HL-60 (cell line): ENCODE results near the gene OSBPL10.

Experiments
- DNase-seq, 2 experiments: peaks; one replicate each; pipeline ENCODE4 v3.0.0-alpha.2; 2010 to 2020; ENCODE audit warnings: low read depth in 1 of 2, low spot score in 1 of 2
- H3K27ac ChIP-seq: fragments of 250-450 bp; sonication (Bioruptor Pico); replicated peaks from 2 replicates; pipeline ENCODE4 v1.5.1; 2020; ENCODE audit warnings: mild to moderate bottlenecking, moderate library complexity
- H3K27me3 ChIP-seq: fragments of 250-450 bp; sonication (Bioruptor Pico); 2 replicates; pipeline ENCODE4 v1.5.1; 2021; ENCODE audit warnings: mild to moderate bottlenecking, moderate library complexity; ENCODE audit not compliant: insufficient read depth, poor library complexity, severe bottlenecking
- H3K4me3 ChIP-seq: replicated peaks from 2 replicates; pipeline ENCODE4 v1.5.1; 2011; ENCODE audit warnings: mild to moderate bottlenecking, control low read depth, low read length; ENCODE audit not compliant: insufficient read depth
- GABPA ChIP-seq: IDR thresholded peaks from 2 replicates; pipeline ENCODE4 v1.6.1; 2012; ENCODE audit warnings: low read depth
- POLR2AphosphoS5 ChIP-seq: IDR thresholded peaks from 2 replicates; pipeline ENCODE4 v1.6.1; 2012; ENCODE audit warnings: low read depth
- SPI1 ChIP-seq: IDR thresholded peaks from 2 replicates; pipeline ENCODE4 v1.6.1; 2012; ENCODE audit warnings: low read depth, mild to moderate bottlenecking, borderline replicate concordance
- TF ChIP-seq, protein P1 (sequence below): IDR thresholded peaks from one replicate; pipeline ENCODE4 v1.5.1; 2011; ENCODE audit warnings: low read length, control low read depth, inconsistent platforms; ENCODE audit not compliant: insufficient read depth
- TF ChIP-seq, protein P2 (sequence below): IDR thresholded peaks from 2 replicates; pipeline ENCODE4 v1.6.1; 2012; ENCODE audit warnings: low read depth; ENCODE audit not compliant: insufficient replicate concordance

OSBPL10 gene

DNA sequence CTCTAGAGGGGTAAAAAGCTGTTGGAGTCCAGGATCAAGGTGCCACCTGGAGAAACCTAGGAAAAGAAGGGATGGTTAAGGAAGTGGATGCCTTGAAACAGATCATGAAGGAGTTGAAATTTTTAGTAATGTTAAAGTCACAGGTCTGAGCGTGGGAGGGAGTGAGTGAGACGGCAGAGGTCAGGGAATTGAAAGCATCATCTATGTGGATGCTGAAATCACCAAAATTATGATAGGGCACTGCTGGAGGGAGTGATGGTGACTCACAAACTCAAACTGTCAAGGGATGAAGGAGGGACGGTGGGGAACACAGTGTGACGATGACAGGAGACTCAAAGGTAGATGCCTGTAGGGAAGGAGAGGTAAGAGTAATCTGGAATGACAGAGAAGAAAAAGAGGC, 205.7 kb downstream of the OSBPL10 start:
- TF ChIP-seq POLR2AphosphoS5 (no peak), GABPA (no peak)
- no peak for DNase-seq

GRCh38 chr3:31772758-31773473, 208.1 kb downstream of the OSBPL10 start:
- Histone ChIP-seq H3K4me3 (no peak overlapping the region), H3K27me3 (no peaks in the 10 kb centered on the region), H3K27ac (no peak overlapping the region)
- TF ChIP-seq, protein P1, sequence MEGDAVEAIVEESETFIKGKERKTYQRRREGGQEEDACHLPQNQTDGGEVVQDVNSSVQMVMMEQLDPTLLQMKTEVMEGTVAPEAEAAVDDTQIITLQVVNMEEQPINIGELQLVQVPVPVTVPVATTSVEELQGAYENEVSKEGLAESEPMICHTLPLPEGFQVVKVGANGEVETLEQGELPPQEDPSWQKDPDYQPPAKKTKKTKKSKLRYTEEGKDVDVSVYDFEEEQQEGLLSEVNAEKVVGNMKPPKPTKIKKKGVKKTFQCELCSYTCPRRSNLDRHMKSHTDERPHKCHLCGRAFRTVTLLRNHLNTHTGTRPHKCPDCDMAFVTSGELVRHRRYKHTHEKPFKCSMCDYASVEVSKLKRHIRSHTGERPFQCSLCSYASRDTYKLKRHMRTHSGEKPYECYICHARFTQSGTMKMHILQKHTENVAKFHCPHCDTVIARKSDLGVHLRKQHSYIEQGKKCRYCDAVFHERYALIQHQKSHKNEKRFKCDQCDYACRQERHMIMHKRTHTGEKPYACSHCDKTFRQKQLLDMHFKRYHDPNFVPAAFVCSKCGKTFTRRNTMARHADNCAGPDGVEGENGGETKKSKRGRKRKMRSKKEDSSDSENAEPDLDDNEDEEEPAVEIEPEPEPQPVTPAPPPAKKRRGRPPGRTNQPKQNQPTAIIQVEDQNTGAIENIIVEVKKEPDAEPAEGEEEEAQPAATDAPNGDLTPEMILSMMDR, result no peak
- TF ChIP-seq GABPA (no peak), SPI1 (no peak), POLR2AphosphoS5 (no peak)
- TF ChIP-seq, protein P2, sequence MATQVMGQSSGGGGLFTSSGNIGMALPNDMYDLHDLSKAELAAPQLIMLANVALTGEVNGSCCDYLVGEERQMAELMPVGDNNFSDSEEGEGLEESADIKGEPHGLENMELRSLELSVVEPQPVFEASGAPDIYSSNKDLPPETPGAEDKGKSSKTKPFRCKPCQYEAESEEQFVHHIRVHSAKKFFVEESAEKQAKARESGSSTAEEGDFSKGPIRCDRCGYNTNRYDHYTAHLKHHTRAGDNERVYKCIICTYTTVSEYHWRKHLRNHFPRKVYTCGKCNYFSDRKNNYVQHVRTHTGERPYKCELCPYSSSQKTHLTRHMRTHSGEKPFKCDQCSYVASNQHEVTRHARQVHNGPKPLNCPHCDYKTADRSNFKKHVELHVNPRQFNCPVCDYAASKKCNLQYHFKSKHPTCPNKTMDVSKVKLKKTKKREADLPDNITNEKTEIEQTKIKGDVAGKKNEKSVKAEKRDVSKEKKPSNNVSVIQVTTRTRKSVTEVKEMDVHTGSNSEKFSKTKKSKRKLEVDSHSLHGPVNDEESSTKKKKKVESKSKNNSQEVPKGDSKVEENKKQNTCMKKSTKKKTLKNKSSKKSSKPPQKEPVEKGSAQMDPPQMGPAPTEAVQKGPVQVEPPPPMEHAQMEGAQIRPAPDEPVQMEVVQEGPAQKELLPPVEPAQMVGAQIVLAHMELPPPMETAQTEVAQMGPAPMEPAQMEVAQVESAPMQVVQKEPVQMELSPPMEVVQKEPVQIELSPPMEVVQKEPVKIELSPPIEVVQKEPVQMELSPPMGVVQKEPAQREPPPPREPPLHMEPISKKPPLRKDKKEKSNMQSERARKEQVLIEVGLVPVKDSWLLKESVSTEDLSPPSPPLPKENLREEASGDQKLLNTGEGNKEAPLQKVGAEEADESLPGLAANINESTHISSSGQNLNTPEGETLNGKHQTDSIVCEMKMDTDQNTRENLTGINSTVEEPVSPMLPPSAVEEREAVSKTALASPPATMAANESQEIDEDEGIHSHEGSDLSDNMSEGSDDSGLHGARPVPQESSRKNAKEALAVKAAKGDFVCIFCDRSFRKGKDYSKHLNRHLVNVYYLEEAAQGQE, result no peak
- DNase-seq, result no peak

More for the DNA sequence above, 205.7 kb downstream of the OSBPL10 start:
- Histone ChIP-seq H3K27ac (no peak overlapping the region), H3K27me3 (no peaks in the 10 kb centered on the region), H3K4me3 (no peak overlapping the region)

DNA sequence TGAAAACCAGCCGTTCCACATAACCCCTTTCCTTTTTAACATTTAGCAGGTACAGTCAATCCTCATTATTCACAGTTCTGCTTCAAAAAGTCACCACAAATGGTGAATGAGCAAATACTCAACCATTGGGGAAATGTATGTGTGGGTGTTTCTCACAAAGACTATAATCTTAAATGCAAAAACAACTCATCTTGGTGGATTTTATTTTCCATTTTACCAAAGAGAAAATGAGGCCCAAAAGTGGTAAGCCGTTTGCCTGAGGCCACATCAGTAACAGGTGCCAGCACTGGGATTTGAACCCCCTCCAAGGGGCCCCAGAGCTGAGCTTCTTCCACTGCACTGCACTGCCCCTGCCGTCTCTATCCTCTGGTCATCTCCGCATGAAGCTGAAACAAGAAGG, 208.8 kb downstream of the OSBPL10 start:
- Histone ChIP-seq H3K27me3 (no peaks in the 10 kb centered on the region), H3K27ac (no peak overlapping the region), H3K4me3 (no peak overlapping the region)
- TF ChIP-seq, protein P1, result no peak
- no peak for TF ChIP-seq GABPA
- TF ChIP-seq SPI1, result no peak
- DNase-seq, result no peak

DNA sequence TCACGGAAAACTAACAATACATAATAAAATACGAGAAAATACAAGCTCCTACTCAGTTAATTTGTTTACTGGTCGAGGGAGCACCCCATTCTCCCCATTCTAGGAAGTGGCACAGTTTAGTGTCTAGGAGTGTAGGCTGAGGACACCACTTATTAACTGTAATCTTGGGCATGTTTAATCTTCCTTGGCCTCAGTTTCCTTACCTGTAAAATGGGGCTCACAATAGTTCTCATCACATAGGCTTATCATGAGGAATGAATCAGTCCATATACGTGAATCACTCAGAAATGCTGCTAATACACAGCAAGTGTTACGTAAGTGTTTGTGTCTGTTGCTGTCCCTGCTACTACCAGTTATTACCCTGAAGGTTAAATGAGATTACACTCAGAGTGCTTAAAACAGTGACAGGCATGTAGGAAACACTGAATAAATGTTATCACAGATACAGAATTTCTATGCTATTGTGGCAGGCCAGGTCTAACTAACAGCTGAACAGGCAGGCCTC, 210.2 kb downstream of the OSBPL10 start:
- no peak overlapping the region for H3K27ac ChIP-seq
- TF ChIP-seq SPI1, result no peak
- no peak for TF ChIP-seq POLR2AphosphoS5
- TF ChIP-seq, protein P1, result no peak
- no peak for TF ChIP-seq GABPA
- TF ChIP-seq, protein P2, result no peak
- H3K4me3 ChIP-seq, result no peak overlapping the region
- H3K27me3 ChIP-seq, result no peaks in the 10 kb centered on the region
- no peak for DNase-seq
